RPMI8226 (cell line): ENCODE data around the gene INPP5A.

Experiments used
- DNase-seq: peaks from one replicate; pipeline ENCODE4 v3.0.0-alpha.2; 2015

INPP5A gene

DNA sequence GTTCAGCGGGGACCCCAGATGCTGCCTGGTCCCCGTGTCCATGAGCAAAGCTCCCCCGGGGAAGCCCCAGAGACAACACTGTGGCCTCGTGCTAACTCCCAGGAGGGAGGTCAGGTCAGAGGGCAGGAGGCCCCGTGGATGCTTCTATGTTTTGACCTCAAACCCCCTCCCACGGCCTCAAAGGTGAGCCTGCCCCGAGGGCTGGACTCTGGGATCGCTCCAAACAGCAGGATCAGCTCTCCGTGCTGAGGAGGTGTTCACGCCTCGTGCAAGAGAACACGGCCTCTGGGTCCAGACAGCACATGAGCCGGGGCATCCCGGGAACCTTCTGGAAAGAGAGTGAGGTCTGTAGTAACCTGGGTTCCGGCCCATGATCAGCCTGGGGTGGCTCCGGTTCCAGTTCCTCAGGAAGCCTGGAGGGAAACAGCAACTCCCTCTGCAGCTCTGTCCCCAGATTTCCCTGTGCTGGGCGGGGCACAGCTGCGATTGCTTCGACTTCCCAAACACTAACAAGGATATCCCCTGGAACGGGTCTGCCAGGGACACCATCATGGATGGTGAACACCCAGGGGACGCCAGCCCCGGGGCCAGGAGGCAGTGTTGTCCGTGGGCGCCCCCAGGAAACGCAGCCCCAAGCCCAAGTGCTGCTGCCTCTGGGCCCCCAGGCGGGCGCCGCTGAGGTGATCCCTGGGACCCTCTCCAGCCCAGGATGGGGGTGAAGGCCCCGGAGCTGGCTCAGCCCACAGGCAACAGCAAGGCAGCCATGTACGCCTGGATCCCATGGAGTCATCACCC is 18.0 kb upstream of the INPP5A start:
- DNase-seq = no peak

DNA sequence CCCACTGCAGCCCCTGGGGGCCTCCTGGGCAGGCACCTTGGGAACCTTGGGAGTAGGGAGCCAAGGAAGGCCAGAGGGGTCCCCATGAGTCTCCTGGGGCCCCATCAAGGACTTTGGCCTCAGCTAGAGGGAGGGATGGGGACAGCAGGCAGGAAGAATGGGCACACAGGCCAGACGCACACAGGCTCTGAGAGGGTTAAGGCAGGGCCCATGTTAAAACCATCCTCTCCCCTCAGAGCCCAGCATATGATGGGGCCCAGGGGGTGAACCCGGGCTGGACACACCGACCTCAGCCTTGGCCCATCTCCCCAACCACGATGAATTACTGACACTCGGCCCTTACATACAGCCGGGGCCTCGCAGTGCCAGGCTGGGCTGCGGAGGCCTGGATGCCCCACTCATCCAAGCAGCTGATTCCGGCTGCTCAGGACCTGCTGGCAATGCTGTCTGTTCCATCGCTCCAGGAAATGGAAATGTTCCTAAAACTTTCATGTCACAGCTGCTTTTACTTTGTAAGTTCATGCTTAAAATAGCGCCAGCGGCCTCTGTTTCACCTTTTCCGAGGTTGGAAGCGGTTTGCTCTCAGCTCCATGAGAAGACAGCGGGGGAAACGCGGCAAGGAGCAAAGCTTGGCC is 17.3 kb upstream of the INPP5A start:
- DNase-seq = no peak

DNA sequence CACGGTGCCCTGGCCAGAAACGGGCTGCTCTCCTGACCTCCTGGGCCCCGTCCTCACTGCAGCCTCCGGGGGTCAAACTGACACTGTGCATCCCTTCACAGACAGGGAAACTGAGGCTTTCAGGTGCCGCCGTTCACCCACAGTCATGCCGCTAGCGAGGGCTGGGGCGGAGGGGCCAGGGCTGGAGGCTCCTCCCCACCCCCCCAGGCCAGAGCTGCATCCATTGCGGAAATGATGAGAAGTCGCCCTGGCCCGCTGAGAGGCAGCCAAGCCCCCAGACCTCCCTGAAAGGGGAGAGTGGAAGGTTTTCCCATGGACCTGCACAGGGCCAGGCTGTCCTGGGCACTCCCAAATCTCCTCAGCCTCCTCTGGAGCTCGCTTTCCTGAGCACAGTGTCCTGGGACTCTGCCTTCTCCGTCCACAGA is 16.5 kb upstream of the INPP5A start:
- no peak for DNase-seq

DNA sequence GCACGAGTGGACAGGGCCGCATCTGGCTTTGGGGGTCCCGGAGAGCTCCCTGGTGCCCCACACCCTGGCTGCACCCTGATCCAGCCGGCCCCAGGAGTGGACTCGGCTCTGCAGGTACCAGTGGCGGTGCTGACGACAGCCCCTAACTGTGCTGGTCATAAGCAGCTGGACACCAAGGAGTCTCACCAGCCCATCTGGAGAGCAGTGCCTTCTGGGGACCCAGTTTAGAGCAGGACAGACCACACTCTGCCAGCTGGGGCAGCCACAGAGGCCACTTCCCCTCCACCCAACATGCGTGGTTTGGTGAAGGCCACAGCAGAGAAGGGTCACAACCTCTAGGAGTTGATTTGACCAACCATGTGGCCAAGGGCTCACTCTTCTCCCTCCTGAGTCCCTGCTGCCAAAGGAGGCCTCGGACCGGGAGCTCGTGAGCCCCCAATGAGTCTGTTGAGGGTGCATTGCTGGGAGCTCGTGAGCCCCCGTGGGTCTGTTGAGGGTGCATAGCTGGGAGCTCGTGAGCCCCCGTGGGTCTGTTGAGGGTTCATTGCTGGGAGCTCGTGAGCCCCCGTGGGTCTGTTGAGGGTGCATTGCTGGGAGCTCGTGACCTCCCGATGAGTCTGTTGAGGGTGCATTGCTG is 16.0 kb upstream of the INPP5A start:
- no peak for DNase-seq

DNA sequence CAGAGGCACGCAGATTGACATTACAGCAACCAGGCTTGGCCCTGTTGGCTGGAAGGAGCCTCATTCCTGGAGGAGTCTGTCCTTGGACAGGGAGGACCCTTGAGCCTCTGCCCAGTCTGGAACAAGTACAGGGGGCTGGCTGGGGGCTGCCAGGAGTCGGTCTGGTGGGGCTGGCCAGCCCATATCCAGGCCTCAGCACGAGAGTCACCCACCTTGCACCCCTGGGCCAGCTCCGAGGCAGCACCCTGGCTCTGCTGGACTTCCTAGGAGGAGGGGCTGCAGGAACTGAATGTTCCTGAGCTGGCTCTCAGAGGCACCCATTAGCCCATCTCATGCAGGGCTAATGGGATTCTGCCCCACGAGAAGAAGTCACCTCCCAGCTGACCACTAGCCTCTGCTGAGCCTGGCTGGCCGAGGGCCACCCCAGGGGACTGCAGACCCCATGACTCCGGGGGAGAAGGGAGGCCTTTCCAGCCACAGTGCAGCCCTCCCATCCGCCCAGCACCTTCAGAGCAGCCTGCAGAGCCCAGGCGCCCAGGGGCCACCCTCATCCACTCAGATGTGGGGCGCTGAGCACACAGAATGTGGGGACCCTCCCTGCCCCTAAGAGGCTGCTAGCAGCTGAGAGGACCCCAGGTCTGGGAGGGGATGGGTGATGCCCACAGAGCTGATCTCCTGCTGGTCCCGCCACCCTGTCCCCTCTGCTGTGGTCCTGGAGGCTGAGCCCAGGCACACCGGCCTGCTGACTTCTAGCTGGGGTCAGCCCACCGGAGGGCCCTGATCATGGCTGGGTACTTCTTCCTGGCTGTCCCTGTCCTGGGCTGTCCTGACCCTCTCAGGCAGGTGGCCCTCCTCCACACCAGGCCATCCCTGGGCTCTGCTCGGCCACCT is 14.8 kb upstream of the INPP5A start:
- no peak for DNase-seq

DNA sequence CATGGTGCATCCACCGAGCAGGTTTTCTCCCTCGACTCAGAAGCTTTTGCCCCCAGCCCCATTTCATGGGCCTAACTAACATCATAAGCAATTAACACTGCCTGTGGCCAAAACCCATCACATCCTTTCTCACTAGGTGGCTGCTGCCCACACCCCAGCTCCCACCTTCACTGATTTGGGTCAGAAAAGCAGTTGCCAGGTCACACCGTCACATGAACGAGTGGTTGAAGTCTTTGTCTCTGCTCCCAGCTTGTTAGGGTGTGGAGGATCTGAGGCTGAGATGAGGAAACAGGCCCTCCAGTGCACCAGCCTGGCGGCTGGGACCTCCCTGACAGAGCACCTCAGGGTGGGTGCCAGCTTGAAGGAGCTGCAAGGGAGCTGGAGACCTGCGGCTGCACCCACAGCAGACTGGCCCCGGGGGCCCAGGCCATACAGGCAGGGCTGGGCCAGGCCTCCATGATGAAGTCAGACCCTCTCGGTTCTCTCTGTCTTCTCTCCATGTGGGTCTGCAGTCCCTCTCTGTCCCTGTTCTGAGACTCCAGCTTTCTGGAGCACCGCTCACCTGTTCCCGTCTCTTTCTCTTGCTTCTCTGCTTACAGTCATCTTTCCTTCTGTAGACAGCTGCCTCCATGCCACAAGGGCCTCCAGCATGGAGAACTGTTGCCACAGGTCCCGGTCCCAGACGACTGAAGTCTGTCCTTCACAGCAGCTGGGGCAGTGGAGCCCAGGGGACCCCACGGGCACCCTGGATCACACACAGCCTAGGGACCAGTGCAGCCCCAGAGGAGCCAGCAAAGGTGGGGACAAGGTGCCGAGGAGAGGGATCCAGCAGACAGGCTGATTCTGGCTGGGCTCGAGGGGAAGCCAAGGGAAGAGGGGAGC is 13.8 kb upstream of the INPP5A start:
- no peak for DNase-seq

DNA sequence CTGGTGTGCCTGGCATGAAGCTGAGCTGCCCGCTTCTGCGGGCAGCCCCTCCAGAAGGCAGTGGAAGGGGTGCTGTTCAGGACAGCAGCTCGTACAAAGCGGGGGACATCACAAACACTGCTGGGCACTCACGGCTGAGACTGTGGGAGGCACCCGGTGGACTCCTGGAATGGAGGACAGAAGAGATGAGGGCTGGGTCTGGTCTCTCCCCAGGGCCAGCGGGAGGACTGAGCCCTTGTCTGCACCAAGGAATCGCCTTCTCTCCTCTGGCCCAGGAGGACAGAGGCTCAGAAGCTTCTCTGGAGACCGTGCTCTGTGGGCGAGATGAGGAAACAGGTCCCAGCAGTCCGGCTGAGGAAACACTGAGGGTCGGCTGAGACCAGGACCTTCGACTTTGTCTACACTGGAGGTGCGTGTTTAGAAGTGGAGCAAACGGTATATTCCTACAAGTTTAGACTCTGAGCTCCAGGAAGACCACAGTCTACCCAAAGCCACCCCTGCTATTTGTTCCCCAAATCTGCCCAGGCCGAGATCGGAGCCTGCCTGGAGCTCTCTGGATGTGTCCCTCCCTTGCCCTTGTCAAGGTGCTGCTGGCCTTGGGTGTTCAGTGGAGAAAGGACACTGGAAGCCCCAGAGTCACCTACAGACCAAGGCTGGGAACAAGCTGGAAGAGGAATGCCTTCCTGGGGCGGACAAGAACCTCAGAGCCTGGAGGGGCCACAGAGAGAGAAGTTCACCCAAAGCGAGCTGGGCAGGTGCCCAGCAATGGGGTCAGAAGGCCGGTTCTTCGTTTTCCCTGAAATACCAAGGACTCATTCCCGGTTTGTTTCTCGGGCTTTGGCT is 12.9 kb upstream of the INPP5A start:
- DNase-seq = no peak

DNA sequence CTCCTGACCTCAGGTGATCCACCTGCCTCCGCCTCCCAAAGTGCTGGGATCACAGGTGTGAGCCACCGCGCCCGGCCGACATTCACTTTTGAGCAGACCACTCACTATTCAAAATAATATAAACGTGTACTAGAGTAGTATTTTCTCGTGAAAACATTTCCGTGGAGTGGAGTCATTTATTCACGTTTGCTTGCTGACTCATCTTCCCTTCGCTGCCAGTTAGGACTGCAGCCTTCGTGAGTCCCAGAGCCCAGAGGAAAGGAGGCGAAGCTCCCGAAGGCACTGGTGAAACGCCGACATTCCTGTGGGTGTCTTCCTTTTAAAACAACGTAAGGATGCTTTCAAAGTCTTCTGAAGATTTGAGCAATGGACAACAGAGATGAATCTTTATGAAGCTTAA is 10.9 kb upstream of the INPP5A start:
- DNase-seq = no peak

DNA sequence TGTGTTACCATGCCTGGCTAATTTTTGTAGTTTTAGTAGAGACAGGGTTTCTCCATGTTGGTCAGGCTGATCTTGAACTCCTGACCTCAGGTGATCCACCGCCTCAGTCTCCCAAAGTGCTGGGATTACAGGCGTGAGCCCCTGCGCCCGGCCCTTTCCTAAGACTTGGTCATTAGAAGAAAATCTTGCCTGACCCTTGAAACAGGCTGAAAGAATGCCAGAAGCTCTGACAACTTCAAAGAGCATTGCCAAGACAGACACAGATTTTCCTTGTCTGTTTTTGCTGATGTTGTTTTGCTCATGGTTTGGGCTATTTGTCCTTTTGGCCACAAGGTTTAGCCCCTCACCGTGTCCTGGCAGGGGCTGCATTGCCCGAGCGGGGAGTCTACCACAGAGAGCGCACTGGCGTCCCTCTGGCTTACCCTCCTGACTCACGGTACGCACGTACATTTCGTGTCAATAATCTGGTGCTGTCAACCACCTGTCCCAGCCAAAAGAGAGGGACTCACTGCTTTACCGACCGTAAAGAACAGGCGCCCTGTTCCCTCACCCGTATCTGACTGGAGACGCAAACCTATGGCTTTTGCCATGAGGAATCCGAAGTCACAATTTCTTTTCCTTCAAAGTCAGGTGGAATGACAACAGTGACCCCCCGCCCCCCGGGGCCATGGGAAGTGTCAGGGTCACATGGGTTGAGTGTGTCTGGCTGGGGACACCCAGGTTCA is 10.1 kb upstream of the INPP5A start:
- no peak for DNase-seq

DNA sequence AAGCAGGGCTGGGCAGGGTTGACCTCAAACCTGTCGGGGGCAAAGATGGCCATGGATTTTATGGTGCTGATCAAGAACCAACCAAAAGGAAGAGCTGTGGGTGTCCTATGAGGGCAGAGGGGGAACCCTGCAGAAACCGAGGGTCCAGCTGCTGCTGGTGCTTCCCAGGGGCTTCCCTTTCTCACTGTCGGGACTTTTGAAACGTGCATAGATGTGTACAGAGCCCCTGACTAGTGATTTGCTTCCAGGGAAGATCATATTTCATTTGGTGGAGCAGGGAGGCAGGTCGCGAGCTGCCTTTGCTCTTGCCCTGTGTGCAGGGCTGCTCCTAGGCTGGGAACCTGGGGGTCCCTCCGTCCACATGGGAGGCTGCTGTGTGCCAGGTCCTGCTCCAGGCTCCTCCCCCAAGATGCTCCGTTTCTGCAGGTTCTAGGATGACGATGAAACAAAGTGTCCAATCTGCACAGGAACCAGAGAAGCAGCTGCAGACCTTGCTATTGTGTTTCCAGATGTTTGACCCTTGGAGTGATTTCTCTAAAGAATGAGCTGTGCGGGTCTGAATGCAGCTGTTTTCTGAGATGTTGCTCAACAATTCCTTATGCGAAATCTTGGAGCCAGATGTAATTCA is 9.4 kb upstream of the INPP5A start:
- no peak for DNase-seq

DNA sequence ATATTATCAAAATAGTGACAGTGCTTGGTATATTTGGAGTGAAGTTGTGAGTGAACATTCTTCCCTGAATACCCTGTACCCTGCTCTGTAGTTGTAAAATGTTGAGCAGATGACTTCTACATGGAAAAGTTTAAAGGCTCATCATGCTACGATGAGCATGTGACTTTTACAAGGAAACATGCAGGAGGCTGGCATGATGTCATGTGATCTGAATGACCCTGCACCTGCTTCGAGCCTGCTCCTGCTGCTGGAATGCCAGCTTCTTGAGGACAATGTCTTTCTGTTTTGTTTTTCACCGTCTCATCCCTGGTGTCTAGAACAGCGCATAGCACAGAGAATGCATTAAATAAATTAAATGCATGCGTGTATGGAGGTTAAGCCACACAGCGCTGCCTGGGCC is 5.4 kb upstream of the INPP5A start:
- no peak for DNase-seq

DNA sequence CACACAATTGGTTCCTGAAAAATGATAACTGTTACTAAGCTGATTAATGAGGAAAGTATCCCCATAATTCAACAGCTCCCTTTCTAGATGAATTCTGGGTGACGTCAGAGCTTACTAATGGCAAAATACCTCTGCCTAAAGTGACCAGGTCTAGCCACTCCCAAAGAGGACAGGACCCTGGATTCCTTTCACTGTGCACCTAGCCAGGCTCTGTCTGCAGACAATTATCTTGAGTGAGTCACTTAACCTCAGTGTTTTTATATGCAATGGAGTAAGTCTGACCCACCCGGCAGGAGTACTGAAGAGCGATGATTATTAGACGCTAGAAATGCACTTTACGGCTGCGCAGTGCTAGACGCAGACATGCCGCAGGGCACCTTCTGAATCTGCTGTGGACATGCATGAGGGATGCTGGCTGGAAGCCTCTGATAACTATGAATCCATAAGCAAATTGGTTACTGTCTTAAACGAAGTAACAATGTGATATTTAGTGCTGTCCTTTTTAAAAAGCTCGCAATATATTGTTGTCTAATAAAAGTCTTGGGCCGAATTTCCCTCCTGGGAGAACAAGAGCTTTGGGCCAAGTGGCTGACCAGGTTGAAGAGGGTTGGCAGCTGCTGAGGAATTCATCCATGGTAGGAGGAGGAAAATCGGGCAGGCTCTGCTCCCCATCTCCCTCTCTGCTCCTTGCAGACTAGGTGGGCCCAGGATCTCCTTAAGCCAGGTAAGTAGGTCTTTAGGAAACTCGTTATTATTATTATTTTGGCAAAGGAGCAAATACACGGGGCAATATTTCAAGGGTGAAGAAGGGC is 4.6 kb upstream of the INPP5A start:
- DNase-seq = no peak

DNA sequence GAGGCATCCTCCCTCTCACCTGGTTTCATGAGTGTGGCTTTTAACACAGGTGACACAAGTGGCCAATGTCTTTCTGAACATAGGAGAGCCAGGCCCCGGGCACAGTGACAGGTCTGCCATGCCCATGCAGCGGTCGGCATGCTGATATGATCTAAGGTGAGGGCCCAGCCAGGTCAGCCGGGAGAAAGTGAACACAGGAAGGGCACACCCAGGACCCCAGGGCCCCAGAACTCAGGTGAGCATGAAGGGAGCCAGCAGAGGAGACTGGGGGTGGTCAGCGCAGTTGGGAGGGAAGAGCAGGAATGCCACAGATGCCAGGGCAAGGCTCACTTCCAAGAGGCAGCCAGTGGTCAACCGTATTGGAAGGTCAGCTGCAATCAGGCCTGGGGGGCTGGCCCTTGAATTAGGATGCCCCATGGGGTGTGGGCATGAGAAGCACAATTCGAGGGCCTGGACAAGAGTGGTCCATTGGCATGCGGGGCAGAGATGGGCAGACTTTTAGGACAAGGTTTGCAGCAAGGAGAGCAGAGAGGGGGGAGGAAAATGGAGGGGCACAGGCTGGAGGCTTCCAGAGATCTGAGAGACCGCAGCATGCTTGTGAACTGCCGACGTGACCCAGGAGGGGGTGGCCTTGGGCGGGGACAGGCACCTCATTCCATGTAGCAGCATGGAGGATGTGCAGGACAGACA is 3.9 kb upstream of the INPP5A start:
- DNase-seq = no peak

DNA sequence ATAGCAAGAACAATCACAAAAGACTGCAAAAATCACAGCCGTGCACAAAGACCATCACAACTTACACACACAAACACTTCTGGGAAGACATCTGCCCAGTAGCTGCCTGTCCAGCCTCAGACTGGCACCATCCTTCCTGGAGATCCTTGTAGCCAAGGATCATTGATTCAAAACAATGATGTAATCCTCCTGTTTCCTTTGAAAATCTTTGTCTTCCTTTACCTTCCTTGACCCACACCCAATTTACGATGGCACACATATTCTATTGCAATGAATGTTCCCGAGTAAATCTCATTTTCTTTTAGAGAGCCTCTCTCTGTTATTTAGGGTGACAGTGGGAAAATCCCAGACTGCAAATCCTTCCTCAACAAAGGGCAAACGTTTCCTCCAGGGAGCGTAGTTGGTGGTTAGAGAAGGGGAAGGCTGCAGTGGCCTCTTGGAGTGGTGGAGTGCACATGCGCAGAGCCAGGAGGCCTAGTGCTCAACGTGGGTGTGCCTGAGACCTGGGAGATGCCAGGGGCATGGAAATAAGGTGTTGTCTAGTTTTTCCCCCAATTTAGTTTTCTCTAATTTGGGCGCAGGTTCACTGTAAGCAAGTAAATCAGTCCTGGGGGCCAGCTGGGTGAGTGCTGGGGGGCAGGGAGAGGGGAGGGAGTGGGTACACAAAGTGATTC is 3.1 kb upstream of the INPP5A start:
- DNase-seq = no peak

DNA sequence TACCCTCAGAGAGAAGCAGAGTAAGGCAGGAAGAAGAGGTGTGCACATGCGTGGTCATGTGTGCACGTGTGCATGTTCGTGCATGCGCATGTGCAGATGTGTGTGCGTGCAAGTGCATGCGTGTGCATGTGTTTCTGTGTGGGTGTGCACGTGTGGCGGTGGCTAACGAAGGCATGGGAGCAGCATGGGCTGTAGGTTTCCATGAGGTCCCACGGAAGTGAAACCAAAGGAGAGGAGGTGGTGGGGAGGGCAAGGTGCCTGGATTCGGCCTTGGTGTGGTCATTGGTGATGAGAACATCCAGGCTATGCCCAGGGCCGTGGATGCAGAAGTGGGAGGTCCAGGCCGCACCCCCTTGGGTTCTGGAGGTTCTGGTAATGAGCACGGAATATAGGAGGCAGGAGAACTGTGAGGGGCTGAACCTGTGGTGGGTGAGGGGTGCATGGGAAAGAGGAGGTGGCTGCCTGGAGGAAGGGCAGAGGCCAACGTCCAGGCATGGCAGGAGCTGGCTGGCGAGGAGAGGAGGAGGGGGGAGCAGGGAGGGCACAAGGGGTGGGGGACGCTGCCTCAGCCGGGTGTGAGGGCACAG is 2.4 kb upstream of the INPP5A start:
- no peak for DNase-seq

DNA sequence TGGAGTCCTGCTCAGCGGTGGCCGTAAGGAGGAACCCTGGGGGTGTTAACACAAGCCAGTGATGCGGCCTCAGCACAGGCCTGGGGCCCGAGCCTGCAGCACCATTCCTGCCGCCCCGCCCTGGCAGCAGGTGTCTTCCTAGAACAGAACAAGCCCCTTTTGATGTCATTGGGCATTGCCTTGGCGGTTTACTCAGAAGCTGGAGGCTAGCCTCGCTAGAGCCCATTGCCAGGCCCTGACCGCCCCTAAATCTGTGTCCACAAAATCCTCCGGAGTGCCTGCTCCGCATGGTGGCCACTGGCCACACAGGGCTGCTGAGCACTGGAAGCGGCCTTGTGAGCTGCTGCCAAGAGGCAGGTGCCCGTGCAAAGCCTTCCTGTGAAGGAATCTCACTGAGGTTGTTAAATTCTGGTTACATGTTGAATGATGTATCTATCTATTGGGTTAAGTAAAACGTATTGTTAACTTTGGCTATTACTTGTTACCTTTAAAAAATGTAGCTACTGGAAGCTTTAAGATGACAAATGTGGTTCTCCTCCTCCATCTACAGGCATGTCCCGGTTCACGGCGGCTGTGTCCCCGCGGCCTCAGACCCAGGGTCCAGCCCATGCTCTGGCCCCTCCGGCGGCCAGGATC is 1.2 kb upstream of the INPP5A start:
- no peak for DNase-seq
